GM12865 (cell line): Measurements from ENCODE around the gene CCT5.
"Not testable (repeated sequence)": the region's sequence is repeated elsewhere in the genome, so short reads cannot be mapped to it uniquely, and the experiment has no call there.

Experiments
- DNase-seq: peaks from one replicate; pipeline ENCODE4 v3.0.0; 2010; ENCODE audit warnings: low read depth
- H3K4me3 ChIP-seq: 2 replicates; pipeline ENCODE4 v1.5.1; 2011; ENCODE audit warnings: mild to moderate bottlenecking, low read depth, low read length, control low read depth
- CTCF ChIP-seq: IDR thresholded peaks from 2 replicates; pipeline ENCODE4 v1.5.1; 2011; ENCODE audit warnings: low read length, control low read depth, low read depth, inconsistent platforms; ENCODE audit not compliant: insufficient read depth; ENCODE audit errors: missing control alignments

The CCT5 gene

GRCh38 chr5:10243660-10244240 lies 6.3 kb upstream of the CCT5 start:
- TF ChIP-seq CTCF: no peak
- DNase-seq: no peak
- H3K4me3 ChIP-seq: no peak overlapping the region

- no peak for DNase-seq
- no peak overlapping the region for H3K4me3 ChIP-seq
- no peak for TF ChIP-seq CTCF
Observed at GRCh38 chr5:10244342-10244944, 5.6 kb upstream of the CCT5 start.

GRCh38 chr5:10246761-10247160 lies 3.3 kb upstream of the CCT5 start:
- no peak for TF ChIP-seq CTCF
- H3K4me3 ChIP-seq: no peak overlapping the region
- DNase-seq: no peak

GRCh38 chr5:10247217-10247616 lies 2.9 kb upstream of the CCT5 start:
- not testable (repeated sequence) for H3K4me3 ChIP-seq, DNase-seq

GRCh38 chr5:10248378-10249260 lies 1.5 kb upstream of the CCT5 start:
- no peak for TF ChIP-seq CTCF
- DNase-seq: peak; percentile 25
- H3K4me3 ChIP-seq: peak overlapping the region; percentile 90

GRCh38 chr5:10250806-10251276 lies 761 bp downstream of the CCT5 start:
- TF ChIP-seq CTCF: no peak
- DNase-seq: peak; percentile 39
- peak overlapping the region; percentile 90 for H3K4me3 ChIP-seq

- TF ChIP-seq CTCF: no peak
- no peak for DNase-seq
- H3K4me3 ChIP-seq: peak overlapping the region; percentile 90
Observed at GRCh38 chr5:10251405-10251804, 1.3 kb downstream of the CCT5 start.
